Measurements from ENCODE around the gene UTP25. TPM values are rescaled to one million over a fixed set of nuclear protein-coding genes. Genes with fewer than 3 reads are reported as not detected.

UTP25 gene
- total and polyA plus RNA-seq, 2 experiments from 2014 or later = 3.6 to 8.9 TPM

- no peak for DNase-seq (ENCODE audit: low spot score)
- H3F3A ChIP-seq (replicated peaks; ENCODE audit: low read depth) = no peaks in the 10 kb centered on the region
- peaks cover 42% of the 10 kb centered on the region for H3K36me3 ChIP-seq (ENCODE audit: insufficient read depth)
- TF ChIP-seq ETS1 (IDR thresholded peaks at IDR 0.05) (no peak), REST (IDR thresholded peaks at IDR 0.05; ENCODE audit: unreplicated experiment) (no peak), NANOG (IDR thresholded peaks at IDR 0.05; ENCODE audit: borderline replicate concordance) (no peak), STAT1 (IDR thresholded peaks at IDR 0.05; ENCODE audit: unreplicated experiment) (no peak), CREB1 (CRISPR knock-in tag; IDR thresholded peaks at IDR 0.05; ENCODE audit: low read depth) (no peak), ZNF331 (CRISPR knock-in tag; IDR thresholded peaks at IDR 0.05; ENCODE audit: low read depth) (no peak), ZNF462 (CRISPR knock-in tag; IDR thresholded peaks at IDR 0.05) (no peak), JUNB (IDR thresholded peaks at IDR 0.05; ENCODE audit: unreplicated experiment) (no peak), ZNF114 (CRISPR knock-in tag; IDR thresholded peaks at IDR 0.05) (no peak), EZH2phosphoT487 (IDR thresholded peaks at IDR 0.05; ENCODE audit: unreplicated experiment) (no peak), POLR2AphosphoS5 (IDR thresholded peaks at IDR 0.05; ENCODE audit: low read depth) (no peak), EZH2 (IDR thresholded peaks at IDR 0.05; ENCODE audit: low read depth, unreplicated experiment) (no peak)
- TF ChIP-seq, protein P1, sequence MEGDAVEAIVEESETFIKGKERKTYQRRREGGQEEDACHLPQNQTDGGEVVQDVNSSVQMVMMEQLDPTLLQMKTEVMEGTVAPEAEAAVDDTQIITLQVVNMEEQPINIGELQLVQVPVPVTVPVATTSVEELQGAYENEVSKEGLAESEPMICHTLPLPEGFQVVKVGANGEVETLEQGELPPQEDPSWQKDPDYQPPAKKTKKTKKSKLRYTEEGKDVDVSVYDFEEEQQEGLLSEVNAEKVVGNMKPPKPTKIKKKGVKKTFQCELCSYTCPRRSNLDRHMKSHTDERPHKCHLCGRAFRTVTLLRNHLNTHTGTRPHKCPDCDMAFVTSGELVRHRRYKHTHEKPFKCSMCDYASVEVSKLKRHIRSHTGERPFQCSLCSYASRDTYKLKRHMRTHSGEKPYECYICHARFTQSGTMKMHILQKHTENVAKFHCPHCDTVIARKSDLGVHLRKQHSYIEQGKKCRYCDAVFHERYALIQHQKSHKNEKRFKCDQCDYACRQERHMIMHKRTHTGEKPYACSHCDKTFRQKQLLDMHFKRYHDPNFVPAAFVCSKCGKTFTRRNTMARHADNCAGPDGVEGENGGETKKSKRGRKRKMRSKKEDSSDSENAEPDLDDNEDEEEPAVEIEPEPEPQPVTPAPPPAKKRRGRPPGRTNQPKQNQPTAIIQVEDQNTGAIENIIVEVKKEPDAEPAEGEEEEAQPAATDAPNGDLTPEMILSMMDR (conservative IDR thresholded peaks at IDR 0.05; ENCODE audit: low read depth in 2 of 2) = no peak
- Mint-ChIP-seq H3K27ac (no peak overlapping the region), H3K4me3 (no peak overlapping the region), H3K36me3 (ENCODE audit: low read depth) (peaks cover 49% of the 10 kb centered on the region), H3K9me3 (no peaks in the 10 kb centered on the region; the same call in 2 of the 3 replicates), H3K4me1 (peaks cover 5% of the 10 kb centered on the region; the same call in 2 of the 3 replicates), H3K27me3 (ENCODE audit: insufficient read depth, low read depth, poor library complexity) (no peaks in the 10 kb centered on the region)
- H4K20me1 ChIP-seq (replicated peaks; ENCODE audit: insufficient read depth) = peaks cover 12% of the 10 kb centered on the region
- peaks cover 22% of the 10 kb centered on the region for H3K79me2 ChIP-seq (replicated peaks; ENCODE audit: insufficient read depth)
- peaks cover 4% of the 10 kb centered on the region; the same call in 1 of the 2 replicates for H3K4me1 ChIP-seq (ENCODE audit: insufficient read depth)
- no peak for ATAC-seq
- no peak overlapping the region for H3K4me2 ChIP-seq
- H3K27me3 ChIP-seq (ENCODE audit: insufficient read depth) = no peaks in the 10 kb centered on the region
- H3K9me2 ChIP-seq (ENCODE audit: insufficient read depth) = no peaks in the 10 kb centered on the region
- no peak overlapping the region for H3K27ac ChIP-seq (ENCODE audit: low read depth)
- H3K4me3 ChIP-seq = no peak overlapping the region
- H2AFZ ChIP-seq = no peak overlapping the region
Observed at GRCh38 chr1:209830722-209831121, 3.0 kb downstream of the UTP25 start.
